ENCODE measurements around the gene CFAP77. TPM values are rescaled to one million over a fixed set of nuclear protein-coding genes. Genes with fewer than 3 reads are reported as not detected.

Gene CFAP77
- total RNA-seq, 4 donors from 2014 or later = not detected

DNA sequence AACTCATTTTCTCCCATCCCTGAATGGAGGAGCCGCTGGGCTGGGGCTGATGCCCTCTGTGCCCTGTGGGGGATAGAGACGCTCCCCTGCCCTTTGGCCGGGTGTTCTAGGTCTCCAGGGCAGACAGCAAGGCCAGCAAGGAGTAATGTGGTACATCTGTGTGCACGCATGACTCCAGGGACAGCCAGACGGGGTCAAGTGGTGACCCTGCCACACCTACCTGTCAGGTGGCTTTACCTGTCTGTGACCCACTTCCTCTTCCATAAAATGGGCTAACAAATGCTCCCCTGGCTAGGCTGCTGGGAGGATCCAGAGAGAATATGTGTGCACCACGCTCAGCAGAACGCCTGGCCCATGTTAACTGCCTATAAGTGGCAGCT is 137.0 kb downstream of the CFAP77 start:
- DNase-seq = no peak
- intact Hi-C loops (cut with DNase I; ENCODE audit: low total_unique reads) = no loop called here
- TF ChIP-seq EP300 (IDR thresholded peaks at IDR 0.05; ENCODE audit: low read depth) = no peak

DNA sequence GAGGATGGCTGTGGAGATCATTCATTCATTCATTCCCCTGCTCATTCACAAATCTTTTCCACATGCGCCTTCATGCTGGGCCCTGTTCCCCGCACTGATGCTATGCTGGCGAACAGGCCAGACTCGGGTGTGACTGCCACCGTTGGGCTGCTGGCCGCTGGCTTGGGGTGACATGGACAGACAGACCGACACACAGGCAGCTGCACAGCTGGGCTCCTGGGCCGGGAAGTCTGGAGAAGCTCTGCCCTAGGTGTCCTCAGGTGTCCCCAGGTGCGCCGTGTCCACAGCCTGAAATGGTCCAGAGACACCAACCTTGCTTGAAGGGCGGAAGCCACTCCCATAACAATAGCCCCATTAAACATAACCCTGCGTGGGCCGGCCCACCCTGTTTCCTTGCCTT is 137.4 kb downstream of the CFAP77 start:
- Histone ChIP-seq H3K36me3 (no peaks in the 10 kb centered on the region), H3K4me3 (no peak overlapping the region), H3K4me1 (peaks cover 0 to 10% (median 6%) of the 10 kb centered on the region in 4 donors), H3K27me3 (peaks cover 18% of the 10 kb centered on the region), H3K27ac (no peak overlapping the region), H3K9me3 (no peaks in the 10 kb centered on the region)
- intact Hi-C loops (cut with DNase I; ENCODE audit: low total_unique reads) (no loop called here), in situ Hi-C loops (cut with MboI; ENCODE audit: low pct_ligation_motif_present in 1 of 4, low pct_unique_long_range_greater_than_20kb in 1 of 4, low sequenced_read_pairs in 3 of 4) (no loop called here)
- WGBS, 2 donors (ENCODE audit: low coverage in 1 of 2) = 85% methylated on average over 13 of the region's 13 CpGs; no CpG with 5 or more reads in 1 of the 2 donors
- no peak for TF ChIP-seq POLR2AphosphoS5 (IDR thresholded peaks at IDR 0.05)
- TF ChIP-seq EP300 (IDR thresholded peaks at IDR 0.05; ENCODE audit: low read depth) = no peak
- no peak for TF ChIP-seq POLR2A (IDR thresholded peaks at IDR 0.05)
- TF ChIP-seq, protein P1, sequence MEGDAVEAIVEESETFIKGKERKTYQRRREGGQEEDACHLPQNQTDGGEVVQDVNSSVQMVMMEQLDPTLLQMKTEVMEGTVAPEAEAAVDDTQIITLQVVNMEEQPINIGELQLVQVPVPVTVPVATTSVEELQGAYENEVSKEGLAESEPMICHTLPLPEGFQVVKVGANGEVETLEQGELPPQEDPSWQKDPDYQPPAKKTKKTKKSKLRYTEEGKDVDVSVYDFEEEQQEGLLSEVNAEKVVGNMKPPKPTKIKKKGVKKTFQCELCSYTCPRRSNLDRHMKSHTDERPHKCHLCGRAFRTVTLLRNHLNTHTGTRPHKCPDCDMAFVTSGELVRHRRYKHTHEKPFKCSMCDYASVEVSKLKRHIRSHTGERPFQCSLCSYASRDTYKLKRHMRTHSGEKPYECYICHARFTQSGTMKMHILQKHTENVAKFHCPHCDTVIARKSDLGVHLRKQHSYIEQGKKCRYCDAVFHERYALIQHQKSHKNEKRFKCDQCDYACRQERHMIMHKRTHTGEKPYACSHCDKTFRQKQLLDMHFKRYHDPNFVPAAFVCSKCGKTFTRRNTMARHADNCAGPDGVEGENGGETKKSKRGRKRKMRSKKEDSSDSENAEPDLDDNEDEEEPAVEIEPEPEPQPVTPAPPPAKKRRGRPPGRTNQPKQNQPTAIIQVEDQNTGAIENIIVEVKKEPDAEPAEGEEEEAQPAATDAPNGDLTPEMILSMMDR (IDR thresholded peaks at IDR 0.05) = no peak
- no peak for DNase-seq

More for the DNA sequence above, 137.0 kb downstream of the CFAP77 start:
- in situ Hi-C loops (cut with MboI; ENCODE audit: low pct_ligation_motif_present in 1 of 4, low pct_unique_long_range_greater_than_20kb in 1 of 4, low sequenced_read_pairs in 3 of 4) = no loop called here
- WGBS, 2 donors (ENCODE audit: low coverage in 1 of 2) = 71% methylated on average over 7 of the region's 7 CpGs; no CpG with 5 or more reads in 1 of the 2 donors
- H3K9me3 ChIP-seq = no peaks in the 10 kb centered on the region
- H3K4me1 ChIP-seq = peaks cover 0 to 10% (median 6%) of the 10 kb centered on the region in 4 donors
- no peaks in the 10 kb centered on the region for H3K36me3 ChIP-seq
- no peak overlapping the region for H3K4me3 ChIP-seq
- peaks cover 18% of the 10 kb centered on the region for H3K27me3 ChIP-seq
- H3K27ac ChIP-seq = no peak overlapping the region

DNA sequence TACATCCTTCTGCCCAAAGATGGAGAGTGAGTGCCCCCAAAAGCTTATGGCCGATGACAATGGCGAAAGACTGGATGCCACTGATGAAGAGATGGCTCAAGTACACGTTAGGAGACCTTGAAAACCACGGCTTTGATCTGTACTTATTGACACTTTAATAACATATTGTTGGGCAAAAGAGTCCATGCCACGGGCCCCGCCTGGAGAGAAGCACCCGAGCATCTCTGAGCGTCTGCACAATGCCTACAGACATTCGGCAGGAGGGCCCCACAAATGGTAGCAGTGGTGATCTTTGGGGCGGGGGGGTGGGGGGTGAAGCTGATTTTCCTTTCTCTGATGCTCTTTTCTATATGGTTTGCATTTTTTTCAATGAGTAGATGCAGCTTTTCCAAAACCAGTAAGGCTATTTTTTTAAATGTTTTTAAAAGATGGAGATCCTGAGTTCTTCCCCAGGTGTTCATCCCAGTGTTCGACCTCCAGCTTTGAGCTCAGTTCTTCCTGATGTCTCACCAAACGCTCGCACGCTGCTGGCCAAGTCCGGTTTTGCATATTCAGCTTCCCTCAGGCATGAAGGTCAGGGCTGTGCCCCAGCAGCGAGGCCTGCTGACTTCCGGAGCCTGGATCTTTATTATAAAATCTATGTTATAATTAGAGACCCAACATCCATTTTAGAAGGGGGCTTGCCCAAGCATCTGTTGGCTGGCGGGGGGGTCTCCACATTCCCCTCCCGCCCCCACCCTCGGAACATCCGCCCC is 138.1 kb downstream of the CFAP77 start:
- intact Hi-C loops (cut with DNase I; ENCODE audit: low total_unique reads) = no loop called here
- Histone ChIP-seq H3K4me3 (no peak overlapping the region), H3K27me3 (peaks cover 18% of the 10 kb centered on the region), H3K27ac (no peak overlapping the region), H3K9me3 (no peaks in the 10 kb centered on the region), H3K4me1 (peaks cover 0 to 10% (median 6%) of the 10 kb centered on the region in 4 donors), H3K36me3 (no peaks in the 10 kb centered on the region)
- in situ Hi-C loops (cut with MboI; ENCODE audit: low pct_ligation_motif_present in 1 of 4, low pct_unique_long_range_greater_than_20kb in 1 of 4, low sequenced_read_pairs in 3 of 4) = no loop called here
- TF ChIP-seq, protein P1 (IDR thresholded peaks at IDR 0.05) = no peak
- TF ChIP-seq EP300 (IDR thresholded peaks at IDR 0.05; ENCODE audit: low read depth) = no peak
- TF ChIP-seq POLR2A (IDR thresholded peaks at IDR 0.05) = no peak
- no peak for TF ChIP-seq POLR2AphosphoS5 (IDR thresholded peaks at IDR 0.05)
- DNase-seq = no peak
- 74% methylated on average over 7 to 21 of the region's 21 CpGs for WGBS, 2 donors (ENCODE audit: low coverage in 1 of 2)

DNA sequence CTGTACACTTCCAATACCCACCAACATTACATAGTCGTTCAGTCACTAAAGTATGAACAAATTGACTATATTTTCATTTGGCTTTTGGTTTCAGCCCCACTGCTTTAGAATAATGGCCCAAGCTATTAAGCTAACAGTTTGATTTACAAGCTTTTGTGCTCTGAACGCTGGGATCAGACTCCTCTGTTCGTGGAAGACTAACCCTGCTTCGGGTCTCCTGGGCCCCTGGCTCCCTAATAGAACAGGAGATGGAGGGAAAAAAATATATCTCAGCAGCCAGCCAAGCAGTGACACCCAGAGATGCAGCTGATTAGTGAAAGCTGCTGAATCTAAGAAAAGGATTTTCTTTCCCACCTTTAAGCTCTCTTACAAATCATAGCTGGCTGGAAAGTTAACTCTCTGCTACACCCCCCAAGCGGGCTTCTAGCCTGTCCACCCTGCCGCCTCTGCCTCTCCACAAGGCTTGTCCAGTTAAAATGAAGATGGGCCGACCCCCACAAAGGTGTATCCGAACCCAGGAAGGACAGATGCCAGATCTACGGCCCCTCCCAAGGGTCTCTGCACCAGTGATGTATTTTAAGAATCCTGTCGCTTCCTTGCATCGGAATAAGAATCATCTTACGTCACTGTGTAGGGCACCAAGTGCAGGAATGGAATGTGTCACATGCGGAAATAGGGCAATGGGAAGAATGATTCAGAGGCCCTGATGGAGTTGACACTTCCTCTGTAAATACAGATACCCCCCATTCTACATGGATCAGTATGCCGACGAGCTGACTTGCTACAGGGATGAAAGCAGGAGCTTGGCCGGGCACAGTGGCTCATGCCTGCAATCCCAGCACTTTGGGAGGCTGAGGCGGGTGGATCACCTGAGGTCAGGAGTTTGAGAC is 139.0 kb downstream of the CFAP77 start:
- WGBS, 2 donors (ENCODE audit: low coverage in 1 of 2) = 45 to 72% methylated on average over 2 to 17 of the region's 17 CpGs

More for the DNA sequence above, 139.0 kb downstream of the CFAP77 start:
- no peak for DNase-seq
- Histone ChIP-seq H3K27me3 (peaks cover 18% of the 10 kb centered on the region), H3K4me3 (no peak overlapping the region), H3K27ac (no peak overlapping the region), H3K4me1 (peaks cover 0 to 10% (median 6%) of the 10 kb centered on the region in 4 donors), H3K9me3 (no peaks in the 10 kb centered on the region), H3K36me3 (no peaks in the 10 kb centered on the region)
- intact Hi-C loops (cut with DNase I; ENCODE audit: low total_unique reads) = no loop called here
- TF ChIP-seq, protein P1 (IDR thresholded peaks at IDR 0.05) = no peak
- TF ChIP-seq POLR2A (IDR thresholded peaks at IDR 0.05) = no peak
- in situ Hi-C loops (cut with MboI; ENCODE audit: low pct_ligation_motif_present in 1 of 4, low pct_unique_long_range_greater_than_20kb in 1 of 4, low sequenced_read_pairs in 3 of 4) = no loop called here

Data from transverse colon (tissue), 4 donors.